NOMO-1 (cell line): ENCODE results near the gene KRTAP3-1.

Source experiments
- DNase-seq, 2 experiments: peaks; one replicate each; lab custom pipeline; 2025; ENCODE audit not compliant: unreplicated experiment in 2 of 2; lab: John Stamatoyannopoulos, UW

Gene KRTAP3-1

GRCh38 chr17:40980596-40980995 is 28.3 kb downstream of the KRTAP3-1 start:
- DNase-seq: no peak

- DNase-seq: no peak
These were observed 28.8 kb downstream of the KRTAP3-1 start for GRCh38 chr17:40980117-40980516.

GRCh38 chr17:40978575-40979151 is 30.3 kb downstream of the KRTAP3-1 start:
- DNase-seq: no peak

GRCh38 chr17:40975516-40975915 is 33.4 kb downstream of the KRTAP3-1 start:
- no peak for DNase-seq

GRCh38 chr17:40974366-40974765 is 34.6 kb downstream of the KRTAP3-1 start:
- DNase-seq: no peak

GRCh38 chr17:40967582-40967981 is 41.3 kb downstream of the KRTAP3-1 start:
- DNase-seq: no peak

GRCh38 chr17:40966848-40967247 is 42.1 kb downstream of the KRTAP3-1 start, which contains the start of gene KRT39:
Gene KRT39, minus strand, starts transcription at chr17:40966948. Its CDS starts 92 bp downstream, at chr17:40966856.
- no peak for DNase-seq

- DNase-seq: peak in 1 of 2 experiments; percentile 12
These were observed 45.1 kb downstream of the KRTAP3-1 start for GRCh38 chr17:40963838-40964237.

- DNase-seq: no peak
These were observed 46.8 kb downstream of the KRTAP3-1 start for GRCh38 chr17:40962059-40962561.

GRCh38 chr17:40961591-40961990 is 47.3 kb downstream of the KRTAP3-1 start:
- no peak for DNase-seq

- DNase-seq: no peak
These were observed 48.8 kb downstream of the KRTAP3-1 start for GRCh38 chr17:40960144-40960543.
